GM18520 (cell line): ENCODE results near the gene FRRS1.
"Not testable (repeated sequence)": the region's sequence is repeated elsewhere in the genome, so short reads cannot be mapped to it uniquely, and the experiment has no call there.

ENCODE experiments used
- ATAC-seq: cut with Tn5 transposase; IDR thresholded peaks from one replicate; pipeline ENCODE4 v1.9.1; 2021; ENCODE audit not compliant: unreplicated experiment

Gene FRRS1, protein sequence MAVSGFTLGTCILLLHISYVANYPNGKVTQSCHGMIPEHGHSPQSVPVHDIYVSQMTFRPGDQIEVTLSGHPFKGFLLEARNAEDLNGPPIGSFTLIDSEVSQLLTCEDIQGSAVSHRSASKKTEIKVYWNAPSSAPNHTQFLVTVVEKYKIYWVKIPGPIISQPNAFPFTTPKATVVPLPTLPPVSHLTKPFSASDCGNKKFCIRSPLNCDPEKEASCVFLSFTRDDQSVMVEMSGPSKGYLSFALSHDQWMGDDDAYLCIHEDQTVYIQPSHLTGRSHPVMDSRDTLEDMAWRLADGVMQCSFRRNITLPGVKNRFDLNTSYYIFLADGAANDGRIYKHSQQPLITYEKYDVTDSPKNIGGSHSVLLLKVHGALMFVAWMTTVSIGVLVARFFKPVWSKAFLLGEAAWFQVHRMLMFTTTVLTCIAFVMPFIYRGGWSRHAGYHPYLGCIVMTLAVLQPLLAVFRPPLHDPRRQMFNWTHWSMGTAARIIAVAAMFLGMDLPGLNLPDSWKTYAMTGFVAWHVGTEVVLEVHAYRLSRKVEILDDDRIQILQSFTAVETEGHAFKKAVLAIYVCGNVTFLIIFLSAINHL

GRCh38 chr1:99766378-99766800 lies at the start of gene FRRS1:
FRRS1 (minus strand) TSS chr1:99766635; CDS start chr1:99748768, 17,867 bp downstream.
- ATAC-seq, result peak; percentile 94

DNA sequence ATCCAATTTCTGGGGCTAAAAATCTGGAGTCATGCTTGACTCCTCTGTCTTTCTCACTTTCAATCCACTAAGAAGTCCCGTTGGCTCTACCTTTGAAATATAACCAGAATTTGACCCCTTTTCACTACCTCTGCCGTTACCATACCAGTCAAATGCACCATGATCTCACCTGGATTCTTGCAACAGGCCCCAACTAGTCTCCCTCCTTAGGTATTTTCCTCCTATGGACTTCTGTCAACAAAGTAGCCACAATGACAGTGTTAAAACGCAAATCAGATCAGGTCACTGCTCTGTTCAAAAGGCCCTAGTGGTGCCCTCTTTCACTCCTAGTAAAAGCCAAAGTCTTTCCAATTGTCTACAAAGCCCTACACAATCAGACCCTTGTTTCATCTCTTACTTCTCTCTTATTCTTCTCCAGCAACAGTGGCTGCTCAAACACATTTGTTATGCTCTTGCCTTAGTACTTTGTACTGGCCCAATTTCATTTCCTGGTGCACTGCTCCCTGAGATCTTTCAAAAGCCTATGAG lies 48.0 kb upstream of the FRRS1 start:
- no peak for ATAC-seq

DNA sequence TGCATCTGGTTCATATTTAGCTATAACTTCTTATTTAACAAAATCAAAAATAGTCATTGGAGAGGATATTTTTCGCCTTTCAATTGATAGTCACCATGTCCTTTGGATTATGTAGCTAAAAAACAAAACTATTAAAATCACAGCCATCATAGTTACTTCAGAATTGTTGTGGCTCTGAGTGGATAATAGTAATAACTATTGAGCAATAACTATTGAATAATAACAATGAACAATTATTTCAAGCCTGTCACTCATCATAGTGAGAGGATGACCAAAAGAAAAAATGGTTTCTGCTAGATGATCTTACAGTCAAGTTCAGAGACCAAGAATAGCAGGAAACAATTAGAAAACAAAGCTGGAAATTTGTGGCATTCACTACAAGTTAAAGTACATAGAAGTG lies 45.3 kb upstream of the FRRS1 start:
- no peak for ATAC-seq

GRCh38 chr1:99811075-99811474 lies 44.6 kb upstream of the FRRS1 start:
- no peak for ATAC-seq

DNA sequence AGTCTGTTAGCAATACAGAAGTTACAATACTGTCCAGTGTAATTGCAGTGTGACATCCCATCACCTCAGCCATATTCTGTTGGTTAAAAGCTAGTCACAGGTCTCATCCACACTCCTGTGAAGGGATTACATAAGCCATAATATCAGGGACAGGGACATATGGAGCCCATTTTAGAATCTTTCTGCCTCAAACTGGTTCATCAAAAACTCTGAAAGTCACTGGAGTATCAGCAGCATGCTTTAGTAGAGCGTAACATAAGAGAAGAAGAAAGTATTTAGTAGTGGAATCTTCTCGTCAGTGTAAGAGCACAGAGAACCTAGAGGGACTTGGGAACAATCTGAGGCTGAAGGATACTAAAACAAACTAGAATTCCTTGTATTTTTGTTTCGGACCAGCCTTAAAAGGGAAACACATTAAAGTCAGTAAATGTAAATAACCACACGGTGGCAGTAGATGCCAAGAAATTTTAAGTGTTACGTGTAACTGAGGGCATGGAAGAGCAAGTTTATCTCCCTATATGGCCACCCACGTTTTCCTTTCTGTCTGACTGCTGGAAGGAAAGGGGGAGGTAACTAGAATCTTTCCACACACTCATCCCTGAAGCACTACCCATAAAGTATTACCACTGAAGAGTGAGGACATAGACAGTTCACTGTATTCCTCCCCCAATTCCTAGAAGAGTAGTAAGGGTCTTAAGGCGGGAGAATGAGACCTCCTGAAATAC lies 42.1 kb upstream of the FRRS1 start:
- peak; percentile 80 for ATAC-seq

- no peak for ATAC-seq
These were observed 40.4 kb upstream of the FRRS1 start for GRCh38 chr1:99806882-99807281.

DNA sequence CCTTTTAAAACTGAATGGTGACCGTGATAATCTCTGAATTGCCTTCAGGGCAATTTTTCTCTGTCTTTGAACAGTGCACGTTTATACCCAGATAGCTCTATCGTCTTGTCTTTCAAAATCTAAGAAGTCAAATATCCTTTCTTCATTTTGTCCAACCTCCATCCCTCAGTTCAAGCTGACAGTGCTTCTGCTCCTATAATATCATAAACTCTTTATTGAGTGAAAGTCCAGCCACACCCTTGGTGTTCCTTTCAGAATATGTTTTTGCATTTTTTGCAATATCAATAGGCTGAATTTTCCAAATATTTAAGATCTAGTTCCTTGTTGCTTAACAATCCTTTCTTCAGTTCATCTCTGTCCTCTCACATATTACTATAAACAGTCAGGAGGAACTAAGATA lies 35.1 kb upstream of the FRRS1 start:
- no peak for ATAC-seq

GRCh38 chr1:99793861-99794260 lies 27.4 kb upstream of the FRRS1 start:
- ATAC-seq, result not testable (repeated sequence)

- ATAC-seq, result no peak
These were observed 23.3 kb upstream of the FRRS1 start for GRCh38 chr1:99789715-99790114.

- ATAC-seq, result no peak
These were observed 22.5 kb upstream of the FRRS1 start for GRCh38 chr1:99788896-99789295.

GRCh38 chr1:99786751-99787501 lies 20.5 kb upstream of the FRRS1 start:
- ATAC-seq, result peak; percentile 84

- ATAC-seq, result no peak
These were observed 18.4 kb upstream of the FRRS1 start for GRCh38 chr1:99784809-99785255.

DNA sequence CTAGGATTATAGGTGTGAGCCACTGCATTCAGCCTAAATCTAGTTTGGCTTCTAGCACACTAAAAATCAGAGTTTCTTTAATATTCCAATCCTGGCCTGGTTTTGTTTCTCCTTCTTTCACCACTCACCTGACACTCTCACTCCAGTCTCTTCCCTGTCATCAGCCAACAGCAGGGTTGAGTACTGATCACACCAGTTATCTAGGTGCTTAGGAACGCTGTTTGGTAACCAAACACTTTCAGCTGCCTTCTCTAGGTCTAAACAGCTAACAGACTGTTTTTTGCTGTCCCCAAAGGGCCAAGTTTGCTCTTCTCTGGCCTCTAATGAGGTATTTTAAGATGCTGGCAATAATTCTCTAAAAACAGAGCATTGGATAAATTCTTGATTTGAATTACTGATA lies 17.7 kb upstream of the FRRS1 start:
- ATAC-seq, result no peak

GRCh38 chr1:99782920-99783319 lies 16.5 kb upstream of the FRRS1 start:
- no peak for ATAC-seq

DNA sequence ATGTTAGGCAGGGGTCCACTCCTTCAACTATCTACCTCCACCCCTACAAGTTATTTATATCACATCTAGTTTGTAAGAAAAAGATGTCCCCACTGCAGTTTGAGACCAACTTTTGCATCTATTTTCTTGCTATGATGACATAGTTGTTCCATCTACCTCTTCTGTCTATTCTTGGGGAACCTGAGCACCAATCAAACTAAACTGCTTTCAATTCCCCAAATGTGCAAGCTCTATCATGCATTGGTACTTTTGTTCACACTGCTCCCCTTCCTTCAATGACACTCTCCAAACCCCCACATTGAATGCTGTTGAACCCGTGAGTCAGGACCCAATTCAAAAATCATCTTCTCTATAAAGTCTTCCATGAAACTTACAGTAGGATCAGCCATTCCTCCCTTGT lies 16.0 kb upstream of the FRRS1 start:
- ATAC-seq, result no peak

DNA sequence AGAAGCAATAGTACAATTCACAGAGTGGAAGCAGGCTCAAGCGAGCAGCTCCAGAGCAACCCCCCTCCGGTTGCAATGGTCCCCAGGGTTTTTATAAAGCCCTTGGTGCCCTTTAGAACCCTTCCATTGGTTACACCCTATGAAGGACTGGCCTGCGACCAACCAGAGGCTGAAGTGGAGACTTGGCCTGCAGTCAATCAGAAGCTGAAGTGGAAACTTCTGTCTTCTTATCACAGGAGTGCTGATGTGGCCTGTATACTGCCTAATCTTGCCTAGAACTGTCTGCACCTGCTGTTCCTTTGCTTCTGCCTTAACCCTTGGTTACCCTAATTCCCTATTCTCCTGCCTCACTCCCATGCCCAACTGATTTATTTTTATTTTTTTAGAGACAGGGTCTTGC lies 15.4 kb upstream of the FRRS1 start:
- ATAC-seq, result no peak

- no peak for ATAC-seq
These were observed 11.3 kb upstream of the FRRS1 start for GRCh38 chr1:99777752-99778151.

DNA sequence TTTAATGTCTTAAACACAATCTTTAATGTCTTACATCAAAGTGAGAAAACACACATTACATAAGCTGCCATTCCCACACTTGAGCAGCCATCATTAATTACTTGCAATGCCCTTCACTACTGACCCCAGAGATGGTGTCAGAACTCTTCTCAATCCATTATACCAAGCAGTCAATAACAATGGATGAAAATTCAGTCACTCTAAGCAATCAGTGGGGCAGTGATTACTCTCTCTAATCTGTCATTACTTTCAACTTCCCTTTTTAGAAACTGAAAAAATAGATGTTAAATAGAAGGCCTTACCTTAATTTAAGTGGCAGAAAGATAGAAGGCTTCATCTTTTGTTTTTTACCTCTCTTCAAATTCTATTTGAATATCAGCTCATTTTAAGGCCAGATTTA lies 9.7 kb upstream of the FRRS1 start:
- ATAC-seq, result no peak

GRCh38 chr1:99772809-99773208 lies 6.4 kb upstream of the FRRS1 start:
- ATAC-seq, result no peak

- ATAC-seq, result no peak
These were observed 5.1 kb upstream of the FRRS1 start for GRCh38 chr1:99771513-99771918.
